ENCODE data around the gene SSTR5.

SSTR5 gene

GRCh38 chr16:1070084-1070863 is 2.3 kb upstream of the SSTR5 start:
- peaks cover 6% of the 10 kb centered on the region for H3K4me1 Mint-ChIP-seq
- no peak overlapping the region for H3K27ac Mint-ChIP-seq
- no peaks in the 10 kb centered on the region for H3K9me3 Mint-ChIP-seq
- H3K4me3 Mint-ChIP-seq = no peak overlapping the region
- DNase-seq (no peak), ATAC-seq (no peak)
- H3K36me3 Mint-ChIP-seq (ENCODE audit: low read depth) = peaks cover 4% of the 10 kb centered on the region
- H3K27me3 Mint-ChIP-seq = peaks cover 21% of the 10 kb centered on the region

GRCh38 chr16:1070864-1071408 is 1.6 kb upstream of the SSTR5 start:
- Mint-ChIP-seq H3K27me3 (peaks cover 19% of the 10 kb centered on the region), H3K36me3 (ENCODE audit: low read depth) (peaks cover 4% of the 10 kb centered on the region), H3K4me3 (no peak overlapping the region), H3K27ac (no peak overlapping the region), H3K4me1 (peaks cover 6% of the 10 kb centered on the region), H3K9me3 (no peaks in the 10 kb centered on the region)
- DNase-seq = no peak
- no peak for ATAC-seq

- Mint-ChIP-seq H3K4me1 (peaks cover 6% of the 10 kb centered on the region), H3K4me3 (no peak overlapping the region), H3K36me3 (ENCODE audit: low read depth) (peaks cover 4% of the 10 kb centered on the region), H3K27me3 (peaks cover 23% of the 10 kb centered on the region), H3K27ac (no peak overlapping the region), H3K9me3 (no peaks in the 10 kb centered on the region)
- ATAC-seq (no peak), DNase-seq (no peak)
These were observed 854 bp upstream of the SSTR5 start for GRCh38 chr16:1071561-1072225.

GRCh38 chr16:1073262-1073558 is 663 bp downstream of the SSTR5 start:
- Mint-ChIP-seq H3K9me3 (no peaks in the 10 kb centered on the region), H3K27me3 (peaks cover 16% of the 10 kb centered on the region), H3K36me3 (ENCODE audit: low read depth) (no peaks in the 10 kb centered on the region), H3K4me1 (no peaks in the 10 kb centered on the region), H3K4me3 (no peak overlapping the region), H3K27ac (no peak overlapping the region)
- DNase-seq (no peak), ATAC-seq (no peak)

- ATAC-seq = no peak
- H3K27me3 Mint-ChIP-seq = peaks cover 18% of the 10 kb centered on the region
- no peak overlapping the region for H3K4me3 Mint-ChIP-seq
- H3K27ac Mint-ChIP-seq = no peak overlapping the region
- no peaks in the 10 kb centered on the region for H3K36me3 Mint-ChIP-seq (ENCODE audit: low read depth)
- no peaks in the 10 kb centered on the region for H3K9me3 Mint-ChIP-seq
- H3K4me1 Mint-ChIP-seq = no peaks in the 10 kb centered on the region
- DNase-seq = no peak
These were observed 1.2 kb downstream of the SSTR5 start for GRCh38 chr16:1073566-1074378.

- DNase-seq (no peak), ATAC-seq (no peak)
- Mint-ChIP-seq H3K4me3 (no peak overlapping the region), H3K36me3 (ENCODE audit: low read depth) (no peaks in the 10 kb centered on the region), H3K9me3 (no peaks in the 10 kb centered on the region), H3K27ac (no peak overlapping the region), H3K4me1 (no peaks in the 10 kb centered on the region), H3K27me3 (peaks cover 18% of the 10 kb centered on the region)
These were observed 1.8 kb downstream of the SSTR5 start for GRCh38 chr16:1074379-1074649.

GRCh38 chr16:1075546-1075945 is 3.0 kb downstream of the SSTR5 start:
- peaks cover 15% of the 10 kb centered on the region for H3K27me3 Mint-ChIP-seq
- H3K9me3 Mint-ChIP-seq = no peaks in the 10 kb centered on the region
- H3K4me3 Mint-ChIP-seq = no peak overlapping the region
- DNase-seq (no peak), ATAC-seq (no peak)
- no peaks in the 10 kb centered on the region for H3K4me1 Mint-ChIP-seq
- no peaks in the 10 kb centered on the region for H3K36me3 Mint-ChIP-seq (ENCODE audit: low read depth)
- H3K27ac Mint-ChIP-seq = no peak overlapping the region

- H3K9me3 Mint-ChIP-seq = no peaks in the 10 kb centered on the region
- no peaks in the 10 kb centered on the region for H3K4me1 Mint-ChIP-seq
- H3K27ac Mint-ChIP-seq = no peak overlapping the region
- DNase-seq (no peak), ATAC-seq (no peak)
- H3K36me3 Mint-ChIP-seq (ENCODE audit: low read depth) = no peaks in the 10 kb centered on the region
- H3K27me3 Mint-ChIP-seq = peaks cover 16% of the 10 kb centered on the region
- H3K4me3 Mint-ChIP-seq = no peak overlapping the region
These were observed 4.4 kb downstream of the SSTR5 start for GRCh38 chr16:1076801-1077576.

GRCh38 chr16:1077877-1078578 is 5.5 kb downstream of the SSTR5 start:
- no peak for ATAC-seq
- no peaks in the 10 kb centered on the region for H3K9me3 Mint-ChIP-seq
- H3K4me1 Mint-ChIP-seq = no peaks in the 10 kb centered on the region
- peaks cover 21% of the 10 kb centered on the region for H3K27me3 Mint-ChIP-seq
- H3K36me3 Mint-ChIP-seq (ENCODE audit: low read depth) = no peaks in the 10 kb centered on the region
- H3K27ac Mint-ChIP-seq = no peak overlapping the region
- DNase-seq = no peak
- no peak overlapping the region for H3K4me3 Mint-ChIP-seq

- no peaks in the 10 kb centered on the region for H3K36me3 Mint-ChIP-seq (ENCODE audit: low read depth)
- H3K27ac Mint-ChIP-seq = no peak overlapping the region
- H3K4me3 Mint-ChIP-seq = no peak overlapping the region
- DNase-seq = no peak
- no peaks in the 10 kb centered on the region for H3K4me1 Mint-ChIP-seq
- no peak for ATAC-seq
- H3K9me3 Mint-ChIP-seq = no peaks in the 10 kb centered on the region
- H3K27me3 Mint-ChIP-seq = peaks cover 21% of the 10 kb centered on the region
These were observed 6.1 kb downstream of the SSTR5 start for GRCh38 chr16:1078579-1079021.

GRCh38 chr16:1079341-1079740 is 6.8 kb downstream of the SSTR5 start:
- peaks cover 21% of the 10 kb centered on the region for H3K27me3 Mint-ChIP-seq
- H3K36me3 Mint-ChIP-seq (ENCODE audit: low read depth) = no peaks in the 10 kb centered on the region
- DNase-seq = no peak

GRCh38 chr16:1079786-1080525 is 7.4 kb downstream of the SSTR5 start:
- ATAC-seq (no peak), DNase-seq (no peak)
- peaks cover 7% of the 10 kb centered on the region for H3K9me3 Mint-ChIP-seq
- H3K27me3 Mint-ChIP-seq = peaks cover 21% of the 10 kb centered on the region
- H3K36me3 Mint-ChIP-seq (ENCODE audit: low read depth) = no peaks in the 10 kb centered on the region
- H3K27ac Mint-ChIP-seq = no peak overlapping the region
- no peak overlapping the region for H3K4me3 Mint-ChIP-seq
- H3K4me1 Mint-ChIP-seq = no peaks in the 10 kb centered on the region

More at GRCh38 chr16:1079341-1079740, 6.8 kb downstream of the SSTR5 start:
- Mint-ChIP-seq H3K4me1 (no peaks in the 10 kb centered on the region), H3K9me3 (peaks cover 3% of the 10 kb centered on the region), H3K4me3 (no peak overlapping the region), H3K27ac (no peak overlapping the region)
- no peak for ATAC-seq

Data from activated naive CD8-positive, alpha-beta T cell treated with anti-CD3 and anti-CD28 coated beads, Interleukin-2, amount 50 U/mL, for 24 hours (primary cell).